Hepatic stellate cell (primary cell): ENCODE results near the gene RASA3.
"Not testable (repeated sequence)": the region's sequence is repeated elsewhere in the genome, so short reads cannot be mapped to it uniquely, and the experiment has no call there.

ENCODE experiments used
- DNase-seq: peaks from one replicate; pipeline ENCODE4 v3.0.0; 2011; ENCODE audit warnings: low spot score

Gene RASA3, protein sequence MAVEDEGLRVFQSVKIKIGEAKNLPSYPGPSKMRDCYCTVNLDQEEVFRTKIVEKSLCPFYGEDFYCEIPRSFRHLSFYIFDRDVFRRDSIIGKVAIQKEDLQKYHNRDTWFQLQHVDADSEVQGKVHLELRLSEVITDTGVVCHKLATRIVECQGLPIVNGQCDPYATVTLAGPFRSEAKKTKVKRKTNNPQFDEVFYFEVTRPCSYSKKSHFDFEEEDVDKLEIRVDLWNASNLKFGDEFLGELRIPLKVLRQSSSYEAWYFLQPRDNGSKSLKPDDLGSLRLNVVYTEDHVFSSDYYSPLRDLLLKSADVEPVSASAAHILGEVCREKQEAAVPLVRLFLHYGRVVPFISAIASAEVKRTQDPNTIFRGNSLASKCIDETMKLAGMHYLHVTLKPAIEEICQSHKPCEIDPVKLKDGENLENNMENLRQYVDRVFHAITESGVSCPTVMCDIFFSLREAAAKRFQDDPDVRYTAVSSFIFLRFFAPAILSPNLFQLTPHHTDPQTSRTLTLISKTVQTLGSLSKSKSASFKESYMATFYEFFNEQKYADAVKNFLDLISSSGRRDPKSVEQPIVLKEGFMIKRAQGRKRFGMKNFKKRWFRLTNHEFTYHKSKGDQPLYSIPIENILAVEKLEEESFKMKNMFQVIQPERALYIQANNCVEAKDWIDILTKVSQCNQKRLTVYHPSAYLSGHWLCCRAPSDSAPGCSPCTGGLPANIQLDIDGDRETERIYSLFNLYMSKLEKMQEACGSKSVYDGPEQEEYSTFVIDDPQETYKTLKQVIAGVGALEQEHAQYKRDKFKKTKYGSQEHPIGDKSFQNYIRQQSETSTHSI

DNA sequence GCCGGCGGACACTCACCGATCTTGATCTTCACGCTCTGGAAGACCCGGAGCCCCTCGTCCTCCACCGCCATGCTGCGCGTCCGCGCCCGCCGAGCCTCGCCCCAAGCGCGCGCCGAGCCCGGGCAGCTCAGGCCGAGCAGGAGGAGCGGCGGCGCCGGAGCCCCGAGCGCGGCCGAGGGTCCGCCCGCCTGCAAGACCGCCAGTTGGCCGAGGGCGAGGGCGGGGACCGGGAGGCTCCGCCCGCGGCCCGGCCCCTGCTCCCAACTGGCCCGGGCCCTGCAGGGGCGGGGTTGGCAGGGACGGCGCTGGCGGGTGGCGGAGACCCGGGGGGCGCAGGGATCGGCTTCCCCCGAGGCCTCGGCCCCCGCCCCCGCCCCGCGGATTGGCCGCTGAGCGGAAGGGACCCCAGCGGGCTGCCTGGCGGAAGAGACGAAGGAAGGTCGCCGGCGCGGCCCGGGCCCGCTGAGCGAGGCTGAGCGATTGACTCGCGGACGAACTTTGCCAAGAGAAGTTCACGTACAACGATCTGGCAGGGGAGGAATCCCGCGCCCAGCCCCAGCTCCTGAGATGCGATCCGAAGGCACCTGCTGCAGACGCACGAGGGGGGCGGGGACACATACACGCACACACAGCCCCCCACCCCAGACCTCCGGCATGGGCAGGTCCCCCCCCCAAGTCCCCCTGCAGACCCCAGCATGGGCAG is at the start of gene RASA3:
RASA3 (minus strand) TSS at position 205 of the 703 bp plus-strand sequence; CDS start at position 71, 134 bp downstream.
- peak; percentile 94 for DNase-seq

DNA sequence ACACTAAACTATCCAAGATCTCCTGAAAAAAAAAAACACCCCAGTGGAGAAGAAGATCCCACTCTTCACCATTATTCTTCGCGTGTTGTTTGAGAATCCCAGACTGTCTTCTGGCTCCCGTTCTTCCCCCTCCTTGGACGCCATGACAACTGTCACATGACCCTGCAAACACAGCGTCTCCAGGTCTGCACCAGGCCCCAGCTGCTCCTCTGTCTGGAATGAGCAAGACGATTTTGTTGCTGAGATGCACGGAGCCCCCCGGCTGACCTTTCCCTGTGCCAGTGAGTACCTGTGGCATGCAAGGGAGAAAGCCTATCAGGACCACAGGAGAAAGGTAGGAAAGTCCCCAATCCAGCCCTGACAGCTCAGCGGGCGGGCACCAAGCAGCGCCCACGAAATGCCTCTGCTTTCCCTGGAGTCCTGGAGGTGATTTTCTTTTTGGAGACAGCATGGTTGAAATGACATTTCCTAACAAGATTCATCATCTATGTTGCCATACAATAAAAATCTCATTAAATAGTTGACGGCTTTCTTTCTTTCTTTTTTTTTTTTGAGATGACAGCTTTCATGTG is 46.8 kb upstream of the RASA3 start, which contains the start of gene CFAP97D2:
CFAP97D2 (plus strand) TSS at position 171 of the 572 bp plus-strand sequence; CDS start at position 245, 74 bp downstream.
- DNase-seq, result no peak

DNA sequence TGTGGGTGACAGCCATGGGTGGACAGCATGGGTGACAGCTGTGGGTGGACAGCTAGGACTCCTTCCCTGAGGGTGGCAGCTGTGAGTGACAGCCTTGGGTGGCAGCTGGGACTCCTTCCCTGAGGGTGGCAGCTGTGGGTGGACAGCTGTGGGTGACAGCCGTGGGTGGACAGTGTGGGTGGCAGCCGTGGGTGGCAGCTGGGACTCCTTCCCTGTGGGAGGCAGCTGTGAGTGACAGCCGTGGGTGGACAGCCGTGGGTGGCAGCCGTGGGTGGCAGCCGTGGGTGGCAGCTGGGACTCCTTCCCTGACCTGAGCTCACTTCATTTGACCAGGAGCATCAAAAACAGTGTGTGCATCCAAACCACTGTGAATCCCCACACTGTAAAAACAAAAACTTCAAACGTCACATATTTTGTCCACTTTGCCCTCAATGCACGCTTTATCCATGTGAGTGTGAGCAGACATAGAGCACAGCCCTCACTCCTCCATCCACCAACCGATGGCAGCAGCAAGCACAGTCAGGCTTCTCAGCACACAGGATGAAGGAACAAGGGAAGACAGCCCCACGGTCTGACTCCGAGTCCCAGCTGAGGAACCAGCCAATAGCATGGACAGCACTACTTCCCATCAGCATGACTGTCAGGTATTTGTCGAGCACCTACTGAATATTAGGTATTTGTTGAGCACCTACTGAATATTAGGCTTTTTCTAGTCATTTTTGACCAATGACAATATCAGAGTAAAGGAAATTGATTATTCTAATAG is 45.0 kb upstream of the RASA3 start:
- DNase-seq, result no peak

DNA sequence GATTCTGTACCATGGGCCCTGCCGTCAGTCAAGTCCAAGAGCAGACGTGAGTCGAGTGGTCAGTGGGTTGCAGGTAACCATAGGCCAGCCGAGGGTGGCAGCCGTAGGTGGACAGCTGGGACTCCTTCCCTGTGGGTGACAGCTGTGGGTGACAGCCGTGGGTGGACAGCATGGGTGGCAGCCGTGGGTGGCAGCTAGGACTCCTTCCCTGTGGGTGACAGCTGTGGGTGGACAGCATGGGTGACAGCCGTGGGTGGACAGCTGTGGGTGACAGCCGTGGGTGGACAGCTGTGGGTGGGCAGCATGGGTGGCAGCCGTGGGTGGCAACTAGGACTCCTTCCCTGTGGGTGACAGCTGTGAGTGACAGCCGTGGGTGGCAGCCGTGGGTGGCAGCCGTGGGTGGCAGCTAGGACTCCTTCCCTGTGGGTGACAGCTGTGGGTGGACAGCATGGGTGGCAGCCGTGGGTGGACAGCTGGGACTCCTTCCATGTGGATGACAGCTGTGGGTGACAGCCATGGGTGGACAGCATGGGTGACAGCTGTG is 44.0 kb upstream of the RASA3 start:
- DNase-seq, result not testable (repeated sequence)

DNA sequence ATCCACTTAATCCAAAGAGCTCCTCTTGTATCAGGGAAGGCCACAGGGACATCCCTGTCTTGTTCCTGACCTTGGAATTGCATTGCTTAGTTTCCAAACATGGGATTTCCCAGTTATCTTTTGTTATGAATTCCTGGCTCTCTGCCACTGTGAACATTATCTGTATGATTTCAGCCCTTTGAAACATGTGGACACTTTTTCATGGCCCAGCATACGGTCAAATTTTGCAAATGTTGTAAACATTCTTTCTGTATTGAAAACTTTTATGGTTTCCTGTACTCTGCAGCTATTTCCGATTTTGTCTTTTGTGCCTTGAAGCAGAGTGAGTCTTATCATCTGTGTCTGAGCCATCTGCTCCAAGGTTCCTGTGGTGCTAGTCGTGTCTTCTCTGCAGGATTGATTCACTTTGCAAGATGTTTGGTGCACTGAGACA is 42.1 kb upstream of the RASA3 start:
- DNase-seq, result no peak

DNA sequence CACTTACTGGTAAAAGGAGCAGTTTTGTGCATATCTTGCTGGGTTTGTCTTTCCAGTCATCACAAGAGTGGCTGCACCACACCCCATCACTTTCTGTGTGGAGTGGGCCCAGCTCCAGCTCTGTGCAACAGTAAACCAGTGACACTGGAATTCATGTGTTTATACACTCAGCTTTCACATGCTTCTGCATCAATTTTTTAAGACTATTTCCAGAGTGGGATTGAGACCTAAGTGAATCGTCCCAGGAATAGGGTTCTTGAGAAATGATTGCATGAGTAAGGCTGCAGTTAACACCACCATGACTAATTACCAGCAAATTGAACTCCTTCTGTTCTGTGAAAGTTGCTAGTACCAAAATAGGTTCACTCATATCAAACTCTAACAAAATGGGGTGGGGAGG is 41.3 kb upstream of the RASA3 start:
- no peak for DNase-seq

DNA sequence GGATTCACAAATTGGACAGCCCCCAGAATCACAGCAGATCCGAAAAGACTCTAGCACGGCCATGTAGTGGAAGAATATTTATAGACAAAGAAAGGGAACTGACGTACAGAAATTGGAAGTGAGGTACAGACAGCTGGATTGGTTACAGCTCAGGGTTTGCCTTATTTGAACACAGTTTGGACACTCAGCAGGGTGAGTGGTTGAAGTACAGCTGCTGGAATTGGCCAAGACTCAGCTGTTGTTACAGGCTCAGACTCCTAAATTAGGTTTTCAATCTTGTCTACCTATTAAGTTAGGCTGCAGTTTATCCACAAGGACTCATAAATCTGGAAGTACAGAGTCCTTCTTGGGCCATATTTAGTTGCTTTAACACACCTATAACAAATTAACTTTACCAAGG is 40.8 kb upstream of the RASA3 start:
- no peak for DNase-seq

DNA sequence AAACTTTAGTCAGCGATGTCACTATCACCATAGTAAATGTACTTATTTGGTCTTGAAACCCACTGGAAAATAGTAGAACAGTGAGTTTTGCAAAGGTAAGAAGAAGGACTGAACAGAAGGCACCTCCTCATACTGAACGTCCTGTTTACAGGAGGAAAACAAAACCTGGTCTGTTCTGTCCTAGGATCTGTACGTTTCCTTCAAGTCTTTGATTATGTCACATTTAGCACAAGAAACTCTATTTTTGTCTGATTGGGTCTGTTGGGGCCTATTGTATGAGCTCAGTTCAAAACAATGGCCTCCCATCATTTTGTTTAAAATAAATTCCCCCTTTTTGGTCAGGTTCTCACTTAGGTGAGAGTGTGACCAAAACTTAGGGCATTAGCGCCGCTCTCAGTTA is 35.5 kb upstream of the RASA3 start:
- no peak for DNase-seq

DNA sequence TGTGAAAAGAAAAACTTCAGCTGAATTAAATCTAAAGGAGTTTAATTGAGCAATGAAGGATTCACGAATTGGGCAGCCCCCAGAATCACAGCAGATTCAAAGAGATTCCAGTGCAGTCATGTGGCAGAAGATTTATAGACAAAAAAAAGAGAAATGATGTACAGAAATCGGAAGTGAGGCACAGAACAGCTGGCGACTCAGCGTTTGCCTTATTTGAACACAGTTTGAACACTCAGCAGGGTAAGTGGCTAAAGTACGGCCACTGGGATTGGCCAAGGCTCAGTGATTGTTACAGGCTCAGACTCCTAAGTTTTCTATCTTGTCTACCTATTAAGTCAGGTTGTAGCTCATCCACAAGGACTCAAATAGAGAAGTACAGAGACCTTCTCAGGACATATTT is 35.0 kb upstream of the RASA3 start:
- no peak for DNase-seq

DNA sequence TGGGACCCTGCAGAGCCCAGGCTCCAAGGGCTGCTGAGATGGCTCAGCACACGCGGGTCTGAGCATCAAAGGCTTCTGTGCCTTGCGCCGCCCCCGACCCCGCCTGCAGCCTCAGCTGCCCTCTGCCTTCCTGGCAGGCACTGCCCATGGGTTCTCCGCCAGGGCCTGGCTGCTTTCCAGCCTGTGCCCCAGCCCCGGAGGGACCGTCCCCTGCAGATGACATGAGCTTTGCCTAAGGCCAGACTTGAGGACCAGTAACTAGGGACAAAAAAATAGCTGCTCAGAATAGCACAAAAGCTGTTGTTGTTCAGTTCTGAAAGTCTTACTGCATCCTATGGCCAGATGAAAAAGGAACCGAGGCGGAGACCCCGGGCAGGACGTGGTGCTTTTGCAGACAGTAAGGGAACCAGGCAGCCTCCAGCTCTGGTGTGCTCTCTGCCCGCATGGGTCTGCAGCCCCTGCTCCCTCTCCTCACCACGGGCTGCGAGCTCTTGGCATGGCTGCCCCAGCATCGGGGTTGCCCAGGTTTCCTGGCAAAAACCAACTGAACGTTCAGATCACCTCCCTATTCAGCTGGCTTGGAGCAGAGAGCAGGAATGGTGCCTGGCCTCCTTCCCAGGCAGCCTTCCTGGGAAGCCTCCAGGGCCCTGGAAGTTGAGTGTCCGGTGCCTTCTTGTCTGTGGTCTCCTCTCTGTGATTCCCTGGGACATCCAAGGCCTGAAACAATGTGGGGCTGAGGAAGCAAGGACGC is 34.1 kb upstream of the RASA3 start:
- DNase-seq, result no peak

DNA sequence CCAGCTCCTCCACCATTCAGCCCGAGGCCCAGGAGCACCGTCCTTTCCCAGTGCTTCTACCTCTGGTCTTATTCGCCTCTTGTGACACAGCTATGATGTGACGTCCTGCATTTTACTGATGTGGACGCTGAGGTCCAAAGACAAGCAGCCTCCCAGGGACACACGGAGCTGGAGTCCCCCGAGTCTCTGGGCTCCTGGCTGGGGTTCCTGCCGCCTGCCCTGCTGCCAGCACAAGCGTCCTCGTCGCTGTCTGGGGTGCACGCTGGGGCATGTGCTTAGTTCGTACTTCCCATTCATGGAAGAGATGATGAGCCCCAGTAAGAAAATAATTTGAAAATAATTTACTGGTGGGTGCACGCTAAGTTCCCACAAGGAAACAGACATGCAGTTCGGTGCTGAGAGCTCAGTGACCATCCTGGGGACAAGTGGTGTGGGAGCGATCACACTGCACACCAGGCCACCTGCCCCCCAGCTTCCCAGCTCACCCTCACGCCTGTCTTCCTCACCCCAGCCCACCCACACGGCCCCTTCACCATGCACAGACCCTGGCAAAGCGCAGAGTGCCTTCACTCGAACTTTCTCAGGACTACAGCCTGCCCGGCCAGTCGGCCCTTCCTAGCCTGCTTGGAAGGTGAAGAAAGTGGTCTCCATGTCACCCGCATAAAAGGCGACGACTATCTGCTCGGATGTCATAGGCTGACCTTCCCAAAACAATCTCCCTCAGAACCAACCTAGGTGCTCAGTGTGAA is 32.4 kb upstream of the RASA3 start:
- no peak for DNase-seq

DNA sequence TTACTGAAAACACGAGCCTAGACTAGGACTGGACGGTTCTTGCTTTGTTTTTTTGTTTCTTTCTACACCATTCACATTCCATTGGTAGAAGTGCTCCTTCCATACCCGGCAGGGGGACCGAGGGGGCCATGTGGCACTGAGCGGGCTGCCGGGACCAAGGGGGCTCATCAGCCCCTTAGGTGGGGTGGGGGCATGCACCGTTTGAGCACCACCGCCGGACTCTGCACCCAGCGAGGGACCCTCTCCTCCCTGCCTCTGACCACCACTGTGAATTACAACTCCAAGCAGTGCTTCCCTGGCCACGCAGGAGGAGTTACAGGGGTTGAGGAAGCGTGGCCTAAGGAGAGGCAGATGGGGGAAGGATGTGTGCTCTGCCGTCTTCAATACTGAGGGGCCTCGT is 31.6 kb upstream of the RASA3 start:
- no peak for DNase-seq

DNA sequence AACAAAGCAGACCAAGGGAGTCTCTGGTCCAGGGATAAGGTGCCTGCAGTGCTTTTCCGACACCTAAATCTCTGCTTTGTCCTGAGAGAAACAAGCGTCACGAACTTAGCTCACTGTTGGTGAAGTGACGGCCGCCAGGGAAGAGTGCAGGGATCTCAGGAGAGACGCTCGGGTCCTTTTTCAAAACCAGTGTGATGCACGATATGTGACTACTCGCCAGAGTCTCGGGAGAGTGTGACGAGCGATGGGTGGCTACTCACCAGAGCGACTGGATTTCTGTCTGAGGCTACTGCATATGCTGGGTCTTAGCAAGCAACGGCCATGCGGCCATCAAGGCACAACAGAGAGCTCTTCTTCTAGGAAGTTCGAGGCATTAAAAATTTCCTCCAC is 30.1 kb upstream of the RASA3 start:
- DNase-seq, result peak; percentile 54

DNA sequence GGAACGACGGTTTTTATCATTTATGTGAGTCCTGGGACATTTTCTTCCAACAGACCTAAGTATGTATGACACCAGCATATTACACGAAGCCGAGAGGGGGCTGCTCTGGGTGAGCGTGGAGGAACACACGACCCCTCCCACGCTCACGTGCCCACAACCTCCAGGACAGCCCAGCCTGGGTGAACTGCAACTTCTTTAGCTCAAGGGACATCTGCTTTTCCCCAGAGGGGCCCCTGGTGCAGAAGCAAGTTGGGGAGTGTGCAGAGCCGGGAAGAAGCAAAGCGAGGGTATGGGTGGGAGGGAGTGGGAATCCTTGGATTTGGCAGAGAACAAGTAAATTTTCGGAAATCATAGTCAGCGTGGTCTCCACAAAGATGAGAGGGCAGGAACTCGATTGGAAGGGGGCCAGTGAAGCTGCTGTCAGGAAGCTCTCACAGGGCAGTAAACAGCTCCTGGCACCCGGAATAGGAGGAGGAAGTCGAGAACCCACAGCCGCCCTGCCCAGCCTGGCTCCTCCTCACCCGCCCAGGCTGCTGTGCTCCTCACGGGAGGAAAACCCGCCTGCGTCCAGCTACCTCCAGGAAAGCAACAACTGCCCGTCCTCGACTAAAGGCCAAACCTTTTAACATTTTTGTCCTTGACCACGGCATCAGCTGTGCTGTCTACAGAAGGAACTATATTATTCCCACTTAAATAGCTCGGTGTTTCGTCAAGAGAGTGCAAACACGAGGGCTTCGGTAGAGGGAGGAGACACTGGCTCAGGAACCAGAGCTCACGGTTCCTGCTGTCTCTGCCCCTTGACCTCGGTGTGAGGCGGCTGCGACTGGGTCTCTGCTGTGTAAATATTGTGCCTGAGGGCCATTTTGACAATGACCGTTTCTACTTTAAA is 29.5 kb upstream of the RASA3 start:
- peak; percentile 78 for DNase-seq

DNA sequence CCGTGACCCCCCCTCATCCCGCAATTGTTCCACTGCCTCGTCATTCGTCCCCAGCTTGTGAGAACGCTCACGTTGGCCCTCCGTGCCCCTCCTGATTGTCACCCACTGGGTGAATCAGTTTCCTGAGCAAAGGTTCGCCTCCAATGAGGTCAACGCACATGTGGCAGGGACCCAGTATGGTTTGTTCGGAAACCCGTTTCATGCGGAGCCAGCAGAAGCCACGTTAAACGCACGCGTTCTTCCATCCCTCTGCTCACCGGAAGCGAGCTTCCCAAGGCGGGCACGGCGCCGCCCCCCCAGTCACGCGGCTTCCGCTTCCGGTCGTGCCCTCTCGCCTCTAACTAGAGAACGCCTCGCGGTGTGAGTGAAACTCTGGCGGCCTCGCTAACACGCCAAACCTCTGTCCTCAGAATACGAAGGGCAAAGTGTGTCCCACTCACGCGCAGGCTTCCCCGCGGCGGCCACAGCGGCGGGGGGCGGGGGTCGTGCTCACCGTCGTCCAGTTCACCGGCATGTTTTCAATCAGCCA is 28.7 kb upstream of the RASA3 start:
- no peak for DNase-seq

DNA sequence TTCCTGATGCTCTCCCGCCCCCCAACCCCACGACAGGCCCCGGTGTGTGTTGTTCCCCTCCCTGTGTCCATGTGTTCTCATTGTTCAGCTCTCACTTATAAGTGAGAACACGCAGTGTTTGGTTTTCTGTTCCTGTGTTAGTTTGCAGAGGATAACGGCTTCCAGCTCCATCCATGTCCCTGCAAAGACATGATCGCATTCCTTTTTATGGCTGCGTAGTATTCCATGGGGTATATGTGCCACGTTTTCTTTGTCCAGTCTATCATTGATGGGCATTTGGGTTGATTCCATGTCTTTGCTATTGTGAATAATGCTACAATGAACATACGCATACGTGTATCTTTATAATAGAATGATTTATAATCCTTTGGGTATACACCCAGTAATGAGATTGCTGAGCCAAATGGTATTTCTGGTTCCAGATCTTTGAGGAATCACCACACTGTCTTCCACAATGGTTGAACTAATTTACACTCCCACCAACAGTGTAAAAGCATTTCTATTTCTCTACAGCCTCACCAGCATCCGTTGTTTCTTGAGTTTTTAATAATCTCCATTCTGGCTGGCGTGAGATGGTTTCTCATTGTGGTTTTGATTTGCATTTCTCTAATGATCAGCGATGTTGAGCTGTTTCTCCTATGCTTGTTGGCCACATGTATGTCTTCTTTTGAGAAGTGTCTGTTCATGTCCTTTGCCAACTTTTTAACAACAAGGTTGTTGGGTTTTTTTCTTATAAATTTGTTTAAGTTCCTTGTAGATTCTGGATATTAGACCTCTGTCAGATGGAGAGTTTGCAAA is 26.6 kb upstream of the RASA3 start:
- DNase-seq, result not testable (repeated sequence)

DNA sequence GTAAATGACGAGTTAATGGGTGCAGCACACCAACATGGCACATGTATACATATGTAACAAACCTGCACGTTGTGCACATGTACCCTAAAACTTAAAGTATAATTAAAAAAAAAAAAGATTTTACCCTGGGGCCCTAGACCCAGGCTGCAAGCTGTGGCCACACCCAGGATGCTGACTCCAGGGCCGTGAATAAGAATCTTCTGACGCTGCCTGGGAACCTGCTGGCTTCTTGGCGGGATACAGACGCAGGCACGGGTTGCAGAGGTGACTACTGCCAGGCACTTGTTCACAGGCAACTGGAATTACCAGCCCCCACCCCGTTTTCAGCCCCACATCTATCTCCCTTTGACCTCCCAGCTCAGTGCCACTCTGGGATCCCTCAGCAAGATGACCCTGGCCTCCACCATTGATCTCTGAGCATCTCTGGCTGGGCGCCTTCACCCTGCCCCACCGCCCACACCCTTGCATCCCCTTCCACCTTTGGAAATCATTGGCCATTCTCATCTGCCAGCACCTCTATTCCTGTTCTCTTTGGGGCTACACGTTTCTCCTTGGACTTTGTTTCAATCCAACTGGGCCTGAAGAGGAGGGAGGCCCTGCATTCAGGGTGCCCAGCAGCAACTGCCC is 25.6 kb upstream of the RASA3 start:
- no peak for DNase-seq
